ENCODE data around the gene FBXW7. TPM values are rescaled to one million over a fixed set of nuclear protein-coding genes. Genes with fewer than 3 reads are reported as not detected.

FBXW7 gene
- total RNA-seq, 4 donors from 2014 or later, result 106 to 363 (median 138) TPM

DNA sequence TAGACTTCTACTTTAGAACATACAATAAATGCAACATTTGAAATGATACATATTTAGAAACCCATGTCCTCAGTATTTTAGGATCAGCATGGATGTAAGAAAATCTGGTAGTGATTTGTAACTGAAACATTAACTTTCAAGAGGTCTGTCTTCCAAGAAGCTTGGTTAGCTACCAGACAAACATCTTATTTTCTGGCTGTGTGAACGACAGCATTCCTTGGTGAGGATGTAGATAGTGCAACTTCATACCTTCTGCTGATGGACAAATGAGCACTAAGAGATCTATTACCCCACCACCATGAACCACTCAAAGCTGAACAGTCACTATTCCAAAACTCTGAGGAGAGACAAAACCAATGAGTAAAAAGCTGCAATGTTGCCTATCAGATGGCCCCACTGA, 212.7 kb downstream of the FBXW7 start:
- H3K36me3 ChIP-seq, result peaks cover 31% of the 10 kb centered on the region
- H3K27ac ChIP-seq, result no peak overlapping the region
- 71% methylated on average over 1 of the region's 1 CpG for WGBS
- H3K27me3 ChIP-seq, result no peaks in the 10 kb centered on the region
- no peak for DNase-seq (ENCODE audit: low spot score in 2 of 2)
- no peaks in the 10 kb centered on the region for H3K9me3 ChIP-seq
- no peak overlapping the region for H3K4me3 ChIP-seq
- peaks cover 27% of the 10 kb centered on the region for H3K4me1 ChIP-seq
- TF ChIP-seq, protein P1, sequence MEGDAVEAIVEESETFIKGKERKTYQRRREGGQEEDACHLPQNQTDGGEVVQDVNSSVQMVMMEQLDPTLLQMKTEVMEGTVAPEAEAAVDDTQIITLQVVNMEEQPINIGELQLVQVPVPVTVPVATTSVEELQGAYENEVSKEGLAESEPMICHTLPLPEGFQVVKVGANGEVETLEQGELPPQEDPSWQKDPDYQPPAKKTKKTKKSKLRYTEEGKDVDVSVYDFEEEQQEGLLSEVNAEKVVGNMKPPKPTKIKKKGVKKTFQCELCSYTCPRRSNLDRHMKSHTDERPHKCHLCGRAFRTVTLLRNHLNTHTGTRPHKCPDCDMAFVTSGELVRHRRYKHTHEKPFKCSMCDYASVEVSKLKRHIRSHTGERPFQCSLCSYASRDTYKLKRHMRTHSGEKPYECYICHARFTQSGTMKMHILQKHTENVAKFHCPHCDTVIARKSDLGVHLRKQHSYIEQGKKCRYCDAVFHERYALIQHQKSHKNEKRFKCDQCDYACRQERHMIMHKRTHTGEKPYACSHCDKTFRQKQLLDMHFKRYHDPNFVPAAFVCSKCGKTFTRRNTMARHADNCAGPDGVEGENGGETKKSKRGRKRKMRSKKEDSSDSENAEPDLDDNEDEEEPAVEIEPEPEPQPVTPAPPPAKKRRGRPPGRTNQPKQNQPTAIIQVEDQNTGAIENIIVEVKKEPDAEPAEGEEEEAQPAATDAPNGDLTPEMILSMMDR (IDR thresholded peaks at IDR 0.05), result no peak
- no peak for TF ChIP-seq POLR2A (IDR thresholded peaks at IDR 0.05)

DNA sequence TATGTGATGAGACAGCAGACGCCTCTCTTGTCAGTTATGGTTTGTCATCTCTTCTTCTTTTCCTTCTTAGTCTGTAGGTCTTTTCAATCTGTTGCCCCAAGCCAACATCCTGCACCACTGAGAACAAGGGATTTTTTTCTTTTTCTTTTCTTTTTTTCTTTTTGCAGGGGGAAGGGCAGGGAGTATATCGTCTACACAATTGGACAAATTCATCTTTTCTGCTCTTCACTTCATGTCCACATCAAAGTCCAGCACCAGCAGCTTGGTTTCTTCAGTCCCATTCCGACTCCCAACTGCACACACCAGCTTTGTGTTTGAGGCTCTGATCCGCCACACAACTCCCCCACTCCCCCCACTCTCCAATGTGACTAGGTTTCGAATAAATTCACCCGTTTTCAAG, 213.2 kb downstream of the FBXW7 start:
- peaks cover 25% of the 10 kb centered on the region for H3K36me3 ChIP-seq
- H3K27me3 ChIP-seq, result no peaks in the 10 kb centered on the region
- no peak overlapping the region for H3K27ac ChIP-seq
- H3K9me3 ChIP-seq, result no peaks in the 10 kb centered on the region
- 81% methylated on average over 6 of the region's 6 CpGs for WGBS
- no peak overlapping the region for H3K4me3 ChIP-seq
- no peak for DNase-seq (ENCODE audit: low spot score in 2 of 2)
- peaks cover 21% of the 10 kb centered on the region for H3K4me1 ChIP-seq
- TF ChIP-seq POLR2AphosphoS5 (IDR thresholded peaks at IDR 0.05) (no peak), EP300 (IDR thresholded peaks at IDR 0.05) (no peak), POLR2A (IDR thresholded peaks at IDR 0.05) (no peak)
- TF ChIP-seq, protein P1 (IDR thresholded peaks at IDR 0.05), result no peak

DNA sequence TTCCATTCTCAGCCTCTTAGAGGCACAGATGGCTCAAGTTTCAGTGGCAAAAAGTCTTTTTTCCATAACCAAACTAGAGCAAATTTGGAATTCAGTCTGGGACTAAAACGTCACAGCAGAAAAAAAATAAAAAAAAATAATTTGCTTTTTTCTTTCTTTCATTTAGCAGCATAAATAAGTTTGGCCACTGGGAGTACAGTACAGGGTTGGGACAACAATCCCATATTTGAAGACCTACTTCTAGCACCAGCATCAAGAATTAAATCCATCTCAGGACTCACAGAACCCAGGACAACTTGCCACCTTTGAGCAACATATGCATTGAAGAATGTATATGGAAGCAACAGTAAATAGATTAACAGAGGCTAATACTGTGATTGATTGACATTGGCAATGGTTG, 214.0 kb downstream of the FBXW7 start:
- no peaks in the 10 kb centered on the region for H3K9me3 ChIP-seq
- no peak overlapping the region for H3K4me3 ChIP-seq
- no peak for DNase-seq (ENCODE audit: low spot score in 2 of 2)
- H3K36me3 ChIP-seq, result peaks cover 23% of the 10 kb centered on the region
- TF ChIP-seq POLR2AphosphoS5 (IDR thresholded peaks at IDR 0.05) (no peak), POLR2A (IDR thresholded peaks at IDR 0.05) (no peak), EP300 (IDR thresholded peaks at IDR 0.05) (no peak)
- TF ChIP-seq, protein P1 (IDR thresholded peaks at IDR 0.05), result no peak
- WGBS, result 35% methylated on average over 1 of the region's 1 CpG
- H3K27ac ChIP-seq, result no peak overlapping the region
- H3K4me1 ChIP-seq, result peaks cover 21% of the 10 kb centered on the region
- no peaks in the 10 kb centered on the region for H3K27me3 ChIP-seq

DNA sequence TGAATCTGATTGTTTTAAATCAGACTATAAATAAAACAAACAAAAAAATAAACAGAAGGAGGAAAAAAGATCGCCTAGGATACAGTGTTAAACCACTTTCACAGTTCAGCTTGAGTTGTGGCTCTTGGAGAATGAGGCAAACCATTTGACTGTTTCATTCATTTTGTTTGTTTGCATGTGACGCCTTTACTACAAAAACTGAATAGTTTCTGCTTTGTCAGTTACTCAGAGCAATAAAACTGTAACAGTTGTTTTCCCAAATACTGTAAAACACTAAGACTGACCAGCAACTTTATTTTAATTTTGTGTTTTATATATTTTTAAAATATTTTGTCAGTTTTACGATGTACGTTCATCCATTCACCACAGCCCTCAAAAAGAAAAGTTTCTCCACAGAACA, 214.5 kb downstream of the FBXW7 start:
- no peaks in the 10 kb centered on the region for H3K9me3 ChIP-seq
- 78% methylated on average over 4 of the region's 4 CpGs for WGBS
- H3K4me1 ChIP-seq, result peaks cover 18% of the 10 kb centered on the region
- no peaks in the 10 kb centered on the region for H3K27me3 ChIP-seq
- no peak overlapping the region for H3K27ac ChIP-seq
- TF ChIP-seq EP300 (IDR thresholded peaks at IDR 0.05), result no peak
- no peak for TF ChIP-seq POLR2AphosphoS5 (IDR thresholded peaks at IDR 0.05)
- TF ChIP-seq, protein P1 (IDR thresholded peaks at IDR 0.05), result no peak
- no peak for TF ChIP-seq POLR2A (IDR thresholded peaks at IDR 0.05)
- no peak overlapping the region for H3K4me3 ChIP-seq
- no peak for DNase-seq (ENCODE audit: low spot score in 2 of 2)
- H3K36me3 ChIP-seq, result peaks cover 23% of the 10 kb centered on the region

DNA sequence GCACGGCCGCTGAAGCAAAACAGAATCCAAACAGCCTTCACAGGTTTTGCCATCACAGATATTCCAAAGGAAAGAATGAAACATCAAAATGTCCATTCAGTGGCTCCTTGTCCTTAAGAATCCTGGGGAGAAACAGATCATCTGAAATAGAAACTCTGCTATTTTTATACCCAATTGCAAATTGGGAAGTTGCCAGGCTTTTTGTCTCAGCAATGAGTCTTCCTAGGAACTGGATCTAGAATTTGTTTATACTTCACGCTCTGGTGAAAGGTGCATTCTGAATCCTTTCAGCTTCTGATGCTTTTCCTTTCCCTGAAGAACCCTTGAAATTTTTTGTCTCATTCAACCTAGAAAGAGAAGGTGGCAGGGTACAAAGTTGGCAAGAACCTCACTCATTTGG, 218.9 kb downstream of the FBXW7 start:
- DNase-seq (ENCODE audit: low spot score in 2 of 2), result no peak
- Histone ChIP-seq H3K4me3 (no peak overlapping the region), H3K9me3 (no peaks in the 10 kb centered on the region), H3K4me1 (peaks cover 7% of the 10 kb centered on the region), H3K36me3 (no peaks in the 10 kb centered on the region), H3K27me3 (no peaks in the 10 kb centered on the region), H3K27ac (no peak overlapping the region)
- no peak for TF ChIP-seq EP300 (IDR thresholded peaks at IDR 0.05)
- TF ChIP-seq, protein P1 (IDR thresholded peaks at IDR 0.05), result no peak
- no peak for TF ChIP-seq POLR2A (IDR thresholded peaks at IDR 0.05)
- no peak for TF ChIP-seq POLR2AphosphoS5 (IDR thresholded peaks at IDR 0.05)
- WGBS, result 82% methylated on average over 3 of the region's 3 CpGs
